GM19035 (cell line): ENCODE data around the gene ARHGAP42.
A peak's percentile ranks its signal among the peaks of the same experiment; 100 is the strongest.

ENCODE experiments used
- ATAC-seq: cut with Tn5 transposase; IDR thresholded peaks from one replicate; pipeline ENCODE4 v1.9.1; 2021; ENCODE audit not compliant: unreplicated experiment

ARHGAP42 gene

DNA sequence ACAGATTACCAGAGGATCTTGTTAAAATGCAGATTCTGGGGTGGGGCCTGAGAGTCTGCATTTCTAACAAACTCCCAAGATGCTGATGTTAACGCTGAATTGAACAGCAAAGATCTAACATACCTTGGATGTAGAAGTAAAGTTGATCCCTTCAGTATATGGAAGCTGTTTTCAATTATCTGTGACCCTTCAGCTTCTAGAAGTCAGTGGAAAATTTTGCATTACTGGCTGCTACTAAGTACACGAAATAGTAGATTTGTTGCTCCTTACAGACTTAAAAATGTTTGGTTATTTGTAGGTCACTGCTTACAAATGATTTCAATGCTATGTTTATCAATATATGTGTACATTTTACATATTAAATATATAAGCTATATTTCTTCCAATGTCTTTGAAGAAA is 107.4 kb downstream of the ARHGAP42 start:
- no peak for ATAC-seq

DNA sequence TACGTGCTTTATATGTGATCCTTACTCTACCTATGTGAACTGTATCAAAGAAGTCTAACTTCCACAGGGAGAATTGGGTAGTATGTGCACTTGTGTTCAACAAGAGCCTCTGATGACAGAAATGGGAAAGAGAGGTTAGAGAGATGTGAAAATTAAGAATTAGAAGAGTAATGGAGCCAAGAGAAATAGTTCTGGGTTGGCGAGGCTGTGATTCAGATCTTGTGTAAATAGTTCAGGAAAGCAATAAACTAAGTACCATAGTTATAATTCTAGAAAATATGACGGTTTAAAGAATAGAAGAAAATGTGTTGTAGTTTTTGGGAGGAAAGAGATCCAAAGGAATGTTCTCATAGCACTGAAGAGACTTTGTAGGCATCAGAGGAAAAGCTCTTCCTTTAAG is 112.4 kb downstream of the ARHGAP42 start:
- ATAC-seq: no peak

DNA sequence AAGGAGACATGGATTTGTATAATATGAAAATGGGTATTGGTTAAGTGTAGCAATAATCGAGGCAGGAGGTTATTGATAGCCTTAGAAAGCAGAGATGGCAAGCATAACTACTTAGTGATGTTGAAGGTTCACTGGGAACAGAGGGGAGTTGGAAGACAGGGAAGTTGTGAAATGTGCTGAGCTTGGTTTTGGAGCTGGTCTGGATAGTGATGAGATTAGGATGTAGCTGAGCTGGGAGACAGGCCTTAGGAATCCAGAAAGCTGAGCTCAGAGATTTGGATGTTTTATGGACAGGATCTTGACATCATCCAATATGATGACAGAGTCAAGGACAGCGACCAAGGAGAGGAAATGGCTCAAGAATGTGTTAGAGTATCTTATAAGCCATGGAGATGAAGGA is 113.1 kb downstream of the ARHGAP42 start:
- ATAC-seq: no peak

DNA sequence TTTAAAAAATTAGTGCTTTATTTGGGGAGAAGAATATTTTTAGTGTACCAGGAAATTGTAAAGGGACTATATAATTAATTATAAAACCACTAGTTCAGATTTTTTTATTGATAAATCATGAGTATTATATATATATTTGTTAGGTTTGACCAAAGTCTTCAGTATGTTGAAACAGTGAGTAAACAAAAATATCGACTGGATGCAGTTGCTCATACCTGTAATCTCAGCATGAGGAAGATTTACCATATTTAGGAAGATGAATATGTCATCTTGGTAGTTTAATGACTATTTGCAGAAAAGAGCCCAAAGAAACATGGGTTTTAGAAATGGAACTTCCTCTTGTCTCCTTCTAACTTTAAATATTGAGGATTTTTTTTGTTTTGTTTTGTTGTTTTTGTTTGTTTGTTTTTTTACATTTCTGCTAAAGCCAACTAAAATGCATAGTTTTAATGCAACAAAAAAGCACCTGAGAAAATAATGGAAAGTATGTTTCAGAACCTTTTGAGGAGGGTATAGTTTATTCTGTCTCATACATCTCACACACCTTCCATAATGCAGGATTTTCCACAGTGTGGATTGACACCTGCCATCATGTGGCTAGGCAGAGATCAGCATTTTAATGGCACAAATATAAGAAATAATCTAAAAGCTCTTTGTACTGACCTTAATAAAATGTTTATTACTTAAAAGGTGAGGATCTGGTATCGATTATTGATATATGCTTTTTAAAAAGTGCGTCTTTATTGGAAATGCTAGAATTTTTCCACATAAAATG is 114.3 kb downstream of the ARHGAP42 start:
- no peak for ATAC-seq

DNA sequence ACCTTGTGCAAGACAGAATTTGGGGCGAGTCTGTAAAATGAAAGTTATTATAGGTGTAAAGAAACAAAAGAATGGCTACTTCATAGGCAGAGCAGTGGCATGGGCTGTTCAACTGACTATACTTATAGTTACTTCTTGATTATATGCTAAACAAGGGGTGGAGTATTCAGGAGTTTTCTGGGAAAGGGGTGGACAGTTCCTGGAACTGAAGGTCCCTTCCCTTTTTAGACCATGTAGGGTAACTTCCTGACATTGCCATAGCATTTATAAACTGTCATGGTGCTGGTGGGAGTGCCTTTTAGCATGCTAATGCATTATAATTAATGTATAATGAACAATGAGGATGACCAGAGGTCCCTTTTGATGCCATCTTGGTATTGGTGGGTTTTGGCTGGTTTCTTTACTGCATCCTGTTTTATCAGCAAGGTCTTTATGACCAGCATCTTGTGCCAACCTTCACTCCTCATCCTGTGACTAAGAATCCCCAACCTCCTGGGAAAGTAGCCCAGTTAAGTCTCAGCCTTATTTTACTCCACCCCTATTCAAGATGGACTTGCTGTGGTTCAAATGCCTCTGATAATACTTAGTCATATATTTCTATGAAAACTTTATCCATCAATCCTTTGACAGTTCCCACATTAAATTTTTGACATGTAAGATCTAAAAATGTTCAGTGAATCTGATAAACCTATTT is 118.6 kb downstream of the ARHGAP42 start:
- ATAC-seq: no peak

DNA sequence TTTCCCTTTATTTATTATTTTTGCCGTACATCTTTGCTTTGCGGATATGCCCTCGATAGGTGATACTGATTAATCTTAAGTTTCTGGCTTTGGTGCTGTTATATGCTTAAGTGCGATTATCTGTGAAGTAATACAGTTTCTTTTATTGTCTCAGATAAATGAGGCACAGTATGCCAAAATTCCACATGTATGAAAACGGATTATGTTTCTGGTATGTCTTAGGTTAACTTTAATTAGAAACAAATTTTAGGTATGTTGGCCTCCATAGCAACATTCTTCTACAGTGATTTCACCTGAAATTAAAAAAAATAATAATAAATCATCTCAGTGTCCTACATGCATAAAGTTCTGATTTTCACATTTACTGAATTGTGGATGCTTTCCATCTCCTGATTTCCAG is 119.2 kb downstream of the ARHGAP42 start:
- no peak for ATAC-seq

DNA sequence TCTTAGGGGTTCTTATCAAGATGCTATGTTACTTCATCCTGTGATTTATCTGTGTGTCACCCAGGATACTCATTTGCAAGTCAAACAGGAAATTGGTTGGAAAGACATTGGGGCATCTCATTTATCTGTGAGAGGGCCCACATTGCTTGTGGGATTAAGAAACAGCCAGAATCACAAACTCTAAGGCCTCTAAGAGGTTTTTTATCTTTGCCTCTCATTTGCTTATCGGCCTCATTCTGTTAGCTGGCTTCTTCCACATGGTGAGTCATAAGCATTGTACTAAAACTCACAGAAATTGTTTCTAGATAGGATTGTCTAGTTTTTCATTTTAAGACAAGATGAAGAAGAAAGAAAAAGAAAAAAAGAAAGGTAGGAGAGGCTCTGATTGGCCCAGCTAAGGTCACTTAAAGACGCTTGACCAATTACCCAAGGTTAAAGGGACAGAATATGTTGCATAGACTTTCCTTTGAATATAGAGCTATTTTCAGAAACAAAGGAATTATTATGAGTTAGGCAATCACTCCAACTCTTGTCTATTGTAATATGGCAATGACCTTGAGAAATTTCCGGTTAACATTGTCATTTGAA is 121.9 kb downstream of the ARHGAP42 start:
- no peak for ATAC-seq

DNA sequence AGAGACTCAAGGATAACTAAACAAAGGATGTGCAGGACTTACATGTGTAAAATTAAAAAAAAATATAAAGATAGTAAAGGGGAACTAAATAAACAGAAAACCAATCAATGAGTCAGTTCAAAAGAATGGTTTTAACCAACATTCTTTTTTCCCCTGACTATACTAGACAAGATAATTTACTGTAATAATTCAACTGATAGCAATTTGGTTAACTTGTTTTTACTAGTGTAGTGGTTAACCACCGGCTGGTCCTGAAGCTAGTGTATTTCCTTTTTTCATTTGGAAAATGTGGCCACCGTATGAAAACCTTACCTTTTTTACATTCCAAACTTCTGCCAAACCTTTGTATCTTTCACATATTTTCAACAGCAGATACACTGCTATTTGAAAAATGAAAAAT is 123.1 kb downstream of the ARHGAP42 start:
- ATAC-seq: no peak

DNA sequence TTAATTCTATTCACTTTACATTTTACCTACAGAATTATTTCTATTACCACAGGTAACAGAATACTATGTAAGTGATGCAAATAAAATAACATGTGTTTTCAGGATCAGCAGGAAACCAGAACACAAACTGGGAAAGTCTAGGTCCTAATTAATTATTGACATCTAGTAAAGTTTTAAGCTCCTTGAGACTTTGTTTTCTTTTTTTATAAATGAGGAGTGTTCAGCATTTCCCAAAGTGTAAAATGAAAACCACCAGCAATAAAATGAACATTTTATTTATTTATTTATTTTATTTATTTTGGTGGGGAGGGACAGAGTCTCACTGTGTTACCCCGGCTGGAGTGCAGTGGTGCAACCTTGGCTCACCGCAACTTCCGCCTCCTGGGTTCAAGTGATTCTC is 123.6 kb downstream of the ARHGAP42 start:
- ATAC-seq: no peak

DNA sequence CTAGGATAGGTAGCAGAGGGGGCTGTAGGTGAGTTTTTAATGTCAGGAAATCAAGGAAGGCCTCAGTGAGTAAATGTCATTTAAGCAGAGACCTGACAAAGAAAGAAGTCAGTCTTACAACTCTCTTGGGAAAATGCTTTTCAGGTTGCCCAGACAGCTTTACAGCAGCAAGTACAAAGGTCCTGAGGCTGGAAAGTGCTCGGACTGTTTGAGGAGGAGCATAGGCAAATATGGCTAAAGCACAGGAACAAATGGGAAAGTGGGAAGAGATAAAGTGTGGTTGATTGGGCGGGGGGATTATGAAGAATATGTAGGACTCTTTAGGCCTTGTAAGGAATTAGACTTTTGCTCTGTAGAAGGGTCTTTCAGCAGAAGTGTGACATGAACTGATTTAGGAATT is 125.4 kb downstream of the ARHGAP42 start:
- no peak for ATAC-seq

DNA sequence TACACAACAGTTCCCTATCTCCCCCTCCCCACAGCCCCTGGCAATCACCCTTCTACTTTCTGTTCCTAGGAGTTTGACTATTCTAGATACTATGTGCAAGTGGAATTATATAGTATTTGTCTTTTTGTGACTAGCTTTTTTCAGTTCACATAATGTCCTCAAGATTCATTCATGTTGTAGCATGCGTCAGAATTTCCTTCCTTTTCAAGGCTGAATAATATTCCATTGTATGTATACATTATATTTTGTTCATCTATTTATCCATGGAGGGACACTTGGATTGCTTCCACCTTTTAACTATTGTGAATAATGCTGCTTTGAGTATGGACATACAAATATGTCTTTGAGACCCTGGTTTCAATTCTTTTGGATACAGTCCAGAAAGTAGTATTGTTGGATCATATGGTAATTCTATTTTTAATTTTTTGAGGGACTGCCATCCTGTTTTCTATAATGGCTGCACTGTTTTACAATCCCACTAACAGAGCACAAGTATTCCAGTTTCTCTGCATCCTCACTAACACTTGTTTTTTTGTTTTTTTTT is 128.8 kb downstream of the ARHGAP42 start:
- ATAC-seq: no peak

DNA sequence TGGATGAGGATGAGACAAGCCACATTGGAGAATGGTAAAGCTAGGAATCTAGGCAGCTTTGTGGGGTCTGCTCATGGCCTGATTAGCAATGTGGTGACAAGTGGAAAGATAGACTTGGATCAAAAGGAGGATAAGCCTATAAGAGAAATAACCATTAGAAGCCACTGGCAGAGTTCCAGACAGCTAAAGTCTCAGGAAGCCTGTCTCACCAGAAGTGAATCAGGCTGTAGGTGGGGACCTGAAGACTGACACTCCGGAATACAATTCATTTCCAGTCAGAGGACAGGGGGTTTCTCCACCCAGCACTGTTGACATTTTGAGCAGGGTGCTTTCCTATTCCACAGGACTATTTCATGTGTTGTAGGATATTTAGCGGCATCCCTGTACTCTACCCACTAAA is 129.7 kb downstream of the ARHGAP42 start:
- ATAC-seq: no peak

DNA sequence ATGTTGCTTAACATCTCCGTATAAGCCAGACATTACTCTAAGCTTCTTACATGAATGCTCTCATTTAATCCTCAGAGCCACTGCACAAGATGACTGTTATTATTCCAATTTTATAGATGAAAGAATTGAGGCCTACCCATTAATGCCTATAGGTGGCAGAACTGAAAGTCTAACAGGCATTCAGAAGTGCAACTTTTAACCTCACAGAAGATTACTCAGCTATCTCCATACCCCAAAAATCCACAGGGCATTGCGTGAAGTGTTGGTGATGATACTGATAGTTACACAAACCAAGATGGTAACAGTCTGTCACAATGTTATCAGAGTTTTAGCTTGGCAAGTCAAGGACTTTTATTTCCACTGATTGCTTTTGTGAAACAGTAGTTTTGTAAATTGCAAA is 130.5 kb downstream of the ARHGAP42 start:
- no peak for ATAC-seq

DNA sequence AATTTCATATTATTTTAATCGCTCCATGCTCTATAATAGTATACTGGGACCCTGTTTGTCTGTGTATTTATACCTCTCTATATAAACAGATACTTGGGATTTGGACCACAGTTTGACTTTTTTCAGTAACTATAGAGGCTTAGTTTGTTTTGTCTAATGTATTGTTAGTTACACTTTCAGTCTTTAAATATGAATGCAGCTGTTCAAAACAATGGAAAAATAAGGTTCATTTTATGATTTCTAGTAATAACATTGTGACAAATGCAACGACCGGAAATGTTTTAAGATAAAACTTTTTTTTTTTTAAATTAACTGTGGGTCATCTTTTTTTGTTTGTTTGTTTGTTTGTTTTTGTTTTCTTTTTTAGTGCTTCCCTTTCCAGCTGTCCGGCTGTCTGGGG is 133.5 kb downstream of the ARHGAP42 start:
- no peak for ATAC-seq

DNA sequence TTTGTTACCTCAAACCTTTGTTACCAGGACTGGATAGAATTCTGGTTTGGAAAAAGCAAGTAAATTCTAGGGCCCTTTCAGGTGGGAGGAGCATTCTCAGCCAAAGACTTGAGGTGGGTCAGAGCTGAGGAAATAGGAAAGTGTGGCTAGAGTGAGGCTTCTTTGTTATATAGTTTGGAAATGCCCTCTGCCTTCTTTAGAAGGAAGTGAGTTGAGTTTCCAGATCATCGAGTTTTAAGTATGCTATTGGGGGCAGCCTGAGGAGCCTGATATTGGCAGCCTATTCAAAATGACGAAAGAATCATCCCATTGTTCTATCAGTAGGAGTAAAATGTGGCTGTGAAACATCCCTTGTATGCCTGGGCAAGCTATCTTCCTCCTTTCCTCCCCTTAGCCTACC is 134.1 kb downstream of the ARHGAP42 start:
- no peak for ATAC-seq

DNA sequence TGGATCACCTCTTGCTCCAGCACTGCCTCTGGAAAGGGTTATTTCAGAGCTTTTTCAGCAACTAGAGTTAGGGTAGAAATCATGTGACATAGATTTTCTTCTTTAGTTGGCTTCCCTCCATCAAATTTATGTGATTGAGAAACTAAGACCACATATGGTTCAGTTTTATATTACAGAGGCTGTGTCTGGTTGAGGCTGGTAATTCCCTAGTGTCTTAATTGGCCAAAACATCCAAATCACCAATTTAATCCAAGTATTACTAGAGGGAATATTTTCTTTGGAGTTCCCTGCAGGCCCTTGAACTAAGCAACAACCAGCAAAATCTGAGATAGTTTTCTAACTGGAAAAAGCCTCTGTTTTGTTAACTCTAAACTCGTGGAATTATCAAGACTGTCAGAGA is 136.3 kb downstream of the ARHGAP42 start:
- ATAC-seq: no peak

DNA sequence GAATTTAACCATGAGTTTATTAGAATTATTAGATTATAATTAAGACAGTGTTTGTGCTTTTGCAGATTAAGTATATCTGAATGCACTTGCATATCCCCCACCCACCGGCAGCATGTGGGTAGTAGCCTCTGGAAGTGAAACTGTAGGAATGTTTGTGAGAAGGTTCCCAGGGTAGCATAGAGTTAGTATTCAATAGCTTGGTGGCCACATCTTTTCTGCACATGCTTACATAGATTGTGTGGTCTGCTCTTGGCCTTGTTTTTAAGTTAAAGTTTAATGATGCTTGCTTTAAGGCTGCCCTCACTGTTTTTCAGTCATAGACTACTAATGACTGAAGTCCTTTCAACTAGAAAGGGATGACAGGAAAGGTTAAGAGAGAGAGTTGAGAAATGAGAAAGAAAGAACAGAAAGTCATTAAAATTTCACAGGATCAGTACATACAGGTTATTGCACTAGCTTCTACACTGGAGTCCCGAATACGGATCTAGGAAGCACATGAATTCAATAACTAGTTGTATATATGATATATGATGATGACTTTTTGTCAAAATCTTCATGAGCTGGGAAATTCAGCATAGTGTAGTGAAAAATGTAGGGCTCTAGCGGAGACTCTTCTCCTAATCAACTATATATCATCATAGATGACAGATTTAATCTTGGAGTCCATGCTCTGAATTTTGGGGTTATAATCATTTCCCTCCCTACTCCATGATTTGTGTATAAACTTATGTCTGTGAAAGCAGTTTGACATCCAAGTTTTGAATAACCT is 137.1 kb downstream of the ARHGAP42 start:
- ATAC-seq: no peak

DNA sequence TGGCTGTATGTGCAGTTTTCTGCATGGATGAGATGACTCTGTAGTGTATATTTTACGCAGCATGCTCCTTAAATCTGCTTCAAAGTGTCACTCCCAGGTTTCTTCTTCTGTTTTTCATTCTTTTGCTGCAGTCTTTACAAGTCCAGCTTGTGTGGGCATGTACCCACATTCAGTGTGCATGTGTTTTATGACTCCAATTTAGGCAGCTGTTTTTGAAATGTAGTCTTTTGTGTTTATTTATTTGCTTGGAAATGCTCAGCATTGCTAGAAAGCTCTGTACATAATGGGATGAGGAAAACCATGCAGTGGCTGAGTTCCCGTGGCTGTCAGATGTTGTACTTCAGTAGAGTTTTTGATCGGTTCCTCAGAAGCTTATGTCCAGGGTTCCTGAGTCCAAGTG is 138.5 kb downstream of the ARHGAP42 start:
- ATAC-seq: no peak

DNA sequence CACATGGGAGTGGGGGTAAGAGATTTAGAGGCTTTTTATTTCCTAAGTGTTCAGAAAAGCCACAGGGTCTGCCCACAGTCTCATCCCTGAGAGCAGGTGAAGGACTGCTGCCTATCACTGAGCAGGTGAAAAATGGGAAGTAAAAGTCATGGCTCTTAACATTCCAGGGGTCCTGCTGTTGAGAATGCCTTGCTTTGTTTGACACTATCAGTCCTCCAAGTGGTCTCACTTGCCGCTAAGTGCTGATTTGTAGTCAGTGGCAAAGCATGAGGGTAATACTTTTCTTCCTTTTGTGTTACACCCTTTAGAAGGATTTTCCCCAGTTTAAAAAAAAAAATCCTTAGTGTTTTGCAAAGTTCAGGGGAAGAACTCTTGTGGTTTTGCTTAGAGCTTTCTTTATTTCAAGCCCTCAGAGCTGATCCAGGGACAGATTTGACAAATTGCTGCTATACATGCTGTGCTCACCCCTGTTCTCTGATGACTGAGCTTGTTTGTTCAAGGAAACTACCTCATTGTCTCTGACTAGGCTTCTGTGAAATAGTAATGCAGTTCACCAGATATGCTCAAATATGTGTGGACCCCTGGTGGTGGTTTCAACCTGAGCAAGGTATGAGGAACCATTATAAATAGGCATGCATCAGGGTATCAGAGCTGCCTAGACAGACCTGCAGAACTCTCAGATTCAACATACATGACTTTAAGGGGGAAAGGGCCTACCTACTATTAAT is 141.0 kb downstream of the ARHGAP42 start:
- peak; percentile 89 for ATAC-seq

DNA sequence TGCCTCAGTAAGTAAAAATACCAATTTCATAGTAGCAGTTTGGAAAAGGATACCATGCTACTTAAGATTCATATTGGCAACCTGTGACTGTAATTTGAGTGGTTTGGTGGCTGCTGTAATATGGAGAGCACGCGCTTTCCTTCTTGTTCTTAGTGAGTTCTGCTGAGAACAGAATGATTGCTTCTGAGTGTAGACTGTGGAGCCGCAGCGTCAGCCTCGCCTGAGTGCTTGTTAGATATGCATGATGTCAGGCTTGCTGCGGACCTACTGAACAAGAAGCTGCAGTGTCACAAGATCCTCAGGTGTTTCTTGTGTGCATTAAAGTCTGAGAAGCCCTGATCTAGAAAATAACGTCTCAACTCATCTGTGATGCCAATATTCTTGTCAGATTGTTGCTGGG is 143.2 kb downstream of the ARHGAP42 start:
- no peak for ATAC-seq
